ENCODE measurements around the gene CABP7.

Gene CABP7

DNA sequence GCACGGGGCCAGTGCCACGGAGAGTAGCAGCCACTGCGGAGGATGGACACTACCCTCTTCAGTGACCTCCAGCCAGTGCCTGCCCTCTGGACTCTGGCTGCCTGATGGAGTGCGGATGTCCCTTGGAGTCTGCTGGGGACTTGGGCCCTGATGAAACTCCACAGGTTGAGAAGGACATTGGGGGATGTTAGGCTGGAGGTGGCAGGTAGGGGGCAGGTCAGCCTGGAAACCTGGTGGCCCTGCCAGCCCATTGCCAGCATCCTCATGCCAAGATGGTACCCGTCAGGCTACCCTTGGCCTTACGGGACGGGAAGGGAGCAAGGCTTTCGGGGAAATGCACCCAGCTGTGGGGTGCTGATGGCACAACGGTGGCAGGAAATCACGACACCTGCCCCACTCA is 4.0 kb downstream of the CABP7 start:
- no peak for DNase-seq

- DNase-seq, result no peak
Observed at GRCh38 chr22:29724843-29725242, 5.0 kb downstream of the CABP7 start.

GRCh38 chr22:29726106-29726505 is 6.3 kb downstream of the CABP7 start:
- DNase-seq, result no peak

GRCh38 chr22:29726512-29727130 is 6.8 kb downstream of the CABP7 start:
- DNase-seq, result no peak

- no peak for DNase-seq
Observed at GRCh38 chr22:29727131-29727523, 7.3 kb downstream of the CABP7 start.

- no peak for DNase-seq
Observed at GRCh38 chr22:29729161-29729560, 9.4 kb downstream of the CABP7 start.

GRCh38 chr22:29731058-29731850 is 11.5 kb downstream of the CABP7 start:
- no peak for DNase-seq

- no peak for DNase-seq
Observed at GRCh38 chr22:29732883-29733282, 13.1 kb downstream of the CABP7 start.

DNA sequence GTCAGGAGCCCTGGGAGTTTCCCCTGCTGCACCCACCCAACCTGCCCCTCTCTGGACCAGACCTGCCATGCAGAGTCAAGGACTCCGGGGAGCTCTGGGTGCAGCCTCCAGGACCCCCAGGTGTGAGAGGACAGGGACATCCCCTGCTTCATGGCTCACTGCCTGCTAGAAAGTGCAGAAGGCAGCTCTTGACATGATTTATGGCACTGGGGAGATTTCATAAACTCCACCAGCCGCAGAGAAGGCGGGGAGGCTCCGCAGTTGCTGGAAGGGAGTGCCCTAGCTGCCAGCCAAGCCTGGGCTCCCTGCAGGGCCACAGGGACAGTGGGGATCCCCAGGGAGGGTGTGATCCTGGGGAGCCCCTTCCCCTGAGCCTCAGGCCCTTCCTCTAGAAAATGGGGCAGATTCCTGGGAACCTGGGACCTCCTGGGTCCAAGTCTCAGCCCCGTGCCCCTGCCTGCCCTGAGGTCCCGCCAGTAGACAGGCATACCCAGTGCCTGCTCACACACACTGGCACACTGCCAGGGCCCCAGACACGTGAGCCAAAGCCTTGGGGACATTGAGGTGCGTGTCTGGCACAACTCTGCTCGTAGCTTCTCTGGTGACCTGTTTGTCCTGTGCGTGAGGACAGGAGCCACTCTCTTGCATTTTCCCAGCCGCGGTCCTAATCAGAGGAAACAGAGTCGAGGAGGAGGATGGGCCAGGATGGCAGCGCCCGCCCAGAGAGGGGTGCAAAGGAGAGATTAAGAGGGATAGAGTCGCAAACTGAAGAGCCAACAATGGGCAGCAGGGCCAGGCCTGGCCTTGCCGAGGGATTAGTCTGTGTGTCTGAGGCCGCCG is 13.8 kb downstream of the CABP7 start:
- DNase-seq, result peak; percentile 49

DNA sequence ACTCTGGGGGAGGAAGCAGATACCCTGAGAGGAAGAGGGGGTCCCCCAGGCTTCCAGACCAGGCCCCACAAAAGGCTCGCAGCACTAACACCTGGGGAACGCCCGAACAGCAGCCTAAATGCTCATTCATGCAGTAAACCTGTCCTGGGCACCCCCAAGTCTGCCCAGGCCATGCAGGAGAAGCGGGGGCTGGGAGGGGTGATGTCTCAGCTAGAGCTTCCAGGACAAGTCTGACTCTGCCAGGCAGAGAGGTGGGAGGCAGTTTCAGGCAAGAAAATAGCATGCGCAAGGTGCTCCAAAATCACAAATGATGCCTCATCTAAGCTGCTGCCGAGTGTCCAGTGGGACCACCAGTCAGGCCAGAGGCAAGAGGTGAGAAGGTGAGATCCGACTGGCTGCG is 14.6 kb downstream of the CABP7 start:
- no peak for DNase-seq

GRCh38 chr22:29734838-29735237 is 15.0 kb downstream of the CABP7 start:
- DNase-seq, result no peak

GRCh38 chr22:29735416-29735815 is 15.6 kb downstream of the CABP7 start:
- DNase-seq, result no peak

GRCh38 chr22:29737251-29738117 is 17.7 kb downstream of the CABP7 start:
- DNase-seq, result no peak

DNA sequence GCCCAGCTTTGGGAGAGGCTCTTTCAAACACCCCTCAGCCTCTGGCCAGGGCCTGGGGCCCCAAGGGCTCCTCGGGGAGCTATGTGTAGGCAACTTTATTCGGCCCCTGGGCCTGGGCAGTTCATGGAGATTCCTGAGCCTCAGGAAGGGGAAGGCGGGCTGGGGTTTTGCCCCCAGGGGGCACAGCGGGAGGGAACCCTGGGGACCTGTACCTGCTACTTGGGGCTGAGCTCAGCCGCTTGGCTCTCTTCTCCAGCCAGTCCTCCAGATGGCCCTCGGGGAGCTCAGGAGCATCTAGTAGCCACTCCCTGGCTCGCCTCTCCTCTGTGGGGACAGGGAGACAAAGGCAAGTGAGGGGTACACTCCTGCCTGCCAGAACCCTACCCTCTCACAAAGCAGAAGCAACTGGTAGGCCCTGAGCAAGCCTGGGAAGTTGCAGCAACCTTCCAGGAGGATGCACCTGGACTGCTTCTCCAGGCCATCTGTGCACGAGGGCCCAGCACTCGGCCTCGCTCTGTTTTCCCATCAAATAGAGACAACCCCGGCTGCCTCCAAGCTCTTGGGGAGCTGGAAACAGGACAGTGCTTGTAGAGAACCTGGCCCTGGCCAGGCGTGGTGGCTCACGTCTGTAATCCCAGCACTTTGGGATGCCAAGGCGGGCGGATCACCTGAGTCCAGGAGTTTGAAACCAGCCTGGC is 18.5 kb downstream of the CABP7 start:
- DNase-seq, result no peak

DNA sequence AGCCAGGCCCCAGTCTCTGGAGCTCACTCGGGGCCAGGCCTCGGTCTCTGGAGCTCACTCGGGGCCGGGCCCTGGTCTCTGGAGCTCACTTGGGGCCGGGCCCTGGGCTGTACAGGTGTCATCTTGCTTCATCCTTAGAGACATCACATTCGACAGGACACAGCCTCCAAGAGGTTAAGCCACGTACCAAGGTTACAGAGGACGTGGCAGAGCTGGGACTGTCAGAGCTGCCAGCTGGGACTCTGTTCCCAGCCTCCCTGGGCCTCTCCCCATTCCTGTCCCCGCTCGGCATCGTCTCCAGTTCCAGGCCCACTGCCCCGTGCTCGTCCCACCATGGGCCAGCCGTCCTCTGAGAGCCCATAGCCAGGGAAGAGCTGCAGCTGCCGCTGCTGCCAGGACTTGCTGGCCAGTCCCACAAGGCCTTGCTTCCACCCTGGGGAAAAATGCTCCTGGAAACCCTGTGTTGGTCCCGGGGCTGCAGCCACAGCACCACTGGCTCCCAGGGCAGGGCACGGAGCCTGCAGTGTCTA is 19.6 kb downstream of the CABP7 start:
- DNase-seq, result no peak

DNA sequence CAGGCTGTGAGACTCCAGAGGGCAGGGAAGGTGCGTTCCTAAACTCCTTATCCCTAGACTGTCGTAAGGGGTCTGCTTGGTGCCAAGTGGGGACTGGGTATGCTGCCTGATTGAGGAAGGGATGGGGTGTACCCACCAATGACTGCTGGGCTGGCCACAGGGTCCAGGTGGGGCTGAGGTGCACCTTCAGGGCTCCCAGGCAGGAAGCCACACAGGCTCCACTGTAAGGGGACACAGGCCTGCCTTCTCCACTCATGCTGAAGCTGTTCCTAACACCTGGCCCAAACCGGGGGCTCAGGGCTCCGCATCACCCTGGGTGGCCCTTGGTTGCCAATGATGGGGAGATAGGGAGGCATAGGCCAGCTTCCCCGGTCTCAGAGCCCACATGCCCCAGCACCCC is 20.4 kb downstream of the CABP7 start:
- DNase-seq, result no peak

GRCh38 chr22:29741926-29742325 is 22.1 kb downstream of the CABP7 start:
- no peak for DNase-seq

DNA sequence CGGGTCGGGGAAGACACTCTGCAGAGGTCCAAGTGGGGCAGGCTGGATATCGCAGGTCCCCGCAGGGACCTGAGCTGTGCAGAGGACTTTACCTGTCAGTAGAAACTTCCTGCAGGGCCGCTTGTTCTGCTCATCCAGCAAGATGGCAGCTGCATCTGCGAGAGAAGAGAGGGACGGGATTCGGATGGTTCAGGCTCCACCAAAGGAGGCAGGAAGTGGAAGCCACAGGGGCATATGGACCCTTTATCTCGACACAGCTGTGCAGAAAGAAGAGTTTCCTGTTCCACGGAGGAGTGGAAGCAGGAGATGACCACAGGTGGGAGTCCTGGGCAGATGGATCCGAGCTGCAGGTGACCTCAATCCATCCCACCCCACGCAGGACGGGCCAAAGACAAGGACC is 22.5 kb downstream of the CABP7 start:
- no peak for DNase-seq

GRCh38 chr22:29744902-29745301 is 25.1 kb downstream of the CABP7 start:
- peak; percentile 97 for DNase-seq

GRCh38 chr22:29747832-29748231 is 28.0 kb downstream of the CABP7 start:
- DNase-seq, result no peak

DNA sequence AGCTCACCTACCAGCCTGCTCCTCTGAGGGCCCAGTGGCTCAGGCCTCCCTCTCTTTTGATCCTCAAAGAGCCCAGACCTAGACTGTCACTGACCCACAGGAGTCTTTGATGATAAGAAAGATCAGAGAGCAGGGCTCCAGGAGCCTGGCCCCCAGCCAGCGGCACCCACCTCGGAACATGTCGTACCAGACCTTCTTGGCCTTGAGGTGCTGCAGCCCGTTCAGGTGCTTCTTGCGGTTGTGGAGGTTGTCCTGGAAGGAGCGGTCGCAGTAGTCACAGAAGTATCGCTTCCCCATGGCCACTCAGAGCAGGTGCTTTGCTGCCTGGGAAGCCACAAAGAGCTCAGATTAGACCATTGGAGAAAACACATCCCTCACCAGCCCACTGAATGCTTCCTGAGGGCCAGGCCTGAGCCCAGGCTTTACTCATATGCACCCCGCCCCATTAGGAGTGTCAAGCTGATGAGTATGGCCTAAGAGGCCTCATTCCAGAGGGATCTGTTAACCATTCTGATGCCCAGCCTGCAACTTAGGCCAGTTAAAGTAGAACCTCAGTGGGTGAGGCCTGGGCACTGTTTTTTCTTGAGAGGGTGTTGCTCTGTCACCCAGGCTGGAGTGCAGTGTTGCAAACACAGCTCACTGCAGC is 28.6 kb downstream of the CABP7 start:
- no peak for DNase-seq

Measured in NCI-H1694 treated with DMSO at 0.1 percent for 48 hours (cell line).